DND-41 (cell line): ENCODE results near the gene KRT79.

Source experiments
- ATAC-seq: fragments of 200-7000 bp; cut with Tn5 transposase; 3 replicates; pipeline ENCODE4 v1.9.1; 2021; ENCODE audit warnings: low read depth; ENCODE audit not compliant: insufficient read depth
- DNase-seq: peaks from one replicate; pipeline ENCODE4 v3.0.0-alpha.2; 2020
- H2AFZ ChIP-seq: 2 replicates; pipeline ENCODE4 v1.6.0; 2012; ENCODE audit warnings: low read depth, low read length
- H3K27ac ChIP-seq: 2 replicates; pipeline ENCODE4 v1.5.1; 2012; ENCODE audit warnings: low read length, inconsistent platforms
- H3K27me3 ChIP-seq: fragments of 200-600 bp; sonication (generic); 2 replicates; pipeline ENCODE4 v1.6.0; 2012; ENCODE audit warnings: low read length, mild to moderate bottlenecking, inconsistent platforms; ENCODE audit not compliant: insufficient read depth, poor library complexity
- H3K36me3 ChIP-seq: 2 replicates; pipeline ENCODE4 v1.5.1; 2012; ENCODE audit warnings: low read length, inconsistent platforms; ENCODE audit not compliant: insufficient read depth
- H3K4me1 ChIP-seq: 2 replicates; pipeline ENCODE4 v1.5.1; 2012; ENCODE audit warnings: mild to moderate bottlenecking, low read length; ENCODE audit not compliant: insufficient read depth
- H3K4me2 ChIP-seq: 2 replicates; pipeline ENCODE4 v1.6.0; 2012; ENCODE audit warnings: mild to moderate bottlenecking, moderate library complexity, low read length, inconsistent platforms; ENCODE audit not compliant: insufficient read depth
- H3K4me3 ChIP-seq, 2 experiments: fragments of 200-600 bp in 1 of 2; shearing (Covaris generic) in 1 of 2; 2 replicates each; pipeline ENCODE4 v1.5.1; 2012 to 2016; ENCODE audit warnings: inconsistent platforms in 2 of 2, low read length in 2 of 2, mild to moderate bottlenecking in 2 of 2, low read depth in 1 of 2, moderate library complexity in 1 of 2
- H3K79me2 ChIP-seq: 2 replicates; pipeline ENCODE4 v1.6.0; 2012; ENCODE audit warnings: low read length, inconsistent platforms; ENCODE audit not compliant: insufficient read depth
- H3K9ac ChIP-seq: 2 replicates; pipeline ENCODE4 v1.6.0; 2012; ENCODE audit warnings: low read depth, mild to moderate bottlenecking, inconsistent platforms, low read length, moderate library complexity
- H3K9me3 ChIP-seq: 2 replicates; pipeline ENCODE4 v1.5.1; 2012; ENCODE audit warnings: low read length, moderate library complexity, mild to moderate bottlenecking, inconsistent platforms; ENCODE audit not compliant: insufficient read depth, severe bottlenecking
- H4K20me1 ChIP-seq: 2 replicates; pipeline ENCODE4 v1.6.0; 2012; ENCODE audit warnings: low read length; ENCODE audit not compliant: insufficient read depth
- CTCF ChIP-seq: IDR thresholded peaks from 2 replicates; pipeline ENCODE4 v1.5.1; 2012; ENCODE audit warnings: borderline replicate concordance, low read length, moderate library complexity, mild to moderate bottlenecking; ENCODE audit not compliant: poor library complexity, severe bottlenecking; ENCODE audit errors: extremely low read depth
- EZH2 ChIP-seq: IDR thresholded peaks from 3 replicates; pipeline ENCODE4 v1.6.1; 2012; ENCODE audit warnings: borderline replicate concordance, low read depth, mild to moderate bottlenecking, moderate library complexity, low read length, inconsistent platforms; ENCODE audit not compliant: severe bottlenecking

Gene KRT79

GRCh38 chr12:52818388-52818787, 15.7 kb downstream of the KRT79 start:
- no peak overlapping the region for H3K4me2 ChIP-seq
- no peaks in the 10 kb centered on the region for H3K36me3 ChIP-seq
- H4K20me1 ChIP-seq, result 0 out of 2 replicates have a peak, but pooled peaks cover 6% of the 10 kb centered on the region
- H3K27me3 ChIP-seq, result peaks cover 27% of the 10 kb centered on the region
- H2AFZ ChIP-seq, result no peak overlapping the region
- no peak overlapping the region for H3K27ac ChIP-seq
- no peak for DNase-seq
- H3K9ac ChIP-seq, result no peak overlapping the region
- H3K79me2 ChIP-seq, result no peaks in the 10 kb centered on the region
- no peak for ATAC-seq
- H3K4me3 ChIP-seq, result no peak overlapping the region
- TF ChIP-seq EZH2 (no peak), CTCF (no peak)
- H3K9me3 ChIP-seq, result no peaks in the 10 kb centered on the region
- no peaks in the 10 kb centered on the region for H3K4me1 ChIP-seq

- Histone ChIP-seq H3K4me2 (no peak overlapping the region), H3K4me3 (no peak overlapping the region), H3K9me3 (no peaks in the 10 kb centered on the region), H3K27ac (no peak overlapping the region), H3K36me3 (no peaks in the 10 kb centered on the region), H3K9ac (no peak overlapping the region), H2AFZ (no peak overlapping the region), H3K4me1 (no peaks in the 10 kb centered on the region), H3K27me3 (peaks cover 27% of the 10 kb centered on the region), H4K20me1 (0 out of 2 replicates have a peak, but pooled peaks cover 6% of the 10 kb centered on the region), H3K79me2 (no peaks in the 10 kb centered on the region)
- no peak for ATAC-seq
- TF ChIP-seq EZH2, result no peak
- TF ChIP-seq CTCF, result no peak
- DNase-seq, result no peak
These were observed 16.3 kb downstream of the KRT79 start for GRCh38 chr12:52817699-52818238.

- no peaks in the 10 kb centered on the region for H3K4me1 ChIP-seq
- H3K9me3 ChIP-seq, result no peaks in the 10 kb centered on the region
- H3K27ac ChIP-seq, result no peak overlapping the region
- H4K20me1 ChIP-seq, result 0 out of 2 replicates have a peak, but pooled peaks cover 6% of the 10 kb centered on the region
- DNase-seq (no peak), ATAC-seq (no peak)
- H3K4me2 ChIP-seq, result no peak overlapping the region
- TF ChIP-seq EZH2 (no peak), CTCF (no peak)
- H3K79me2 ChIP-seq, result no peaks in the 10 kb centered on the region
- peaks cover 22% of the 10 kb centered on the region for H3K27me3 ChIP-seq
- H3K9ac ChIP-seq, result no peak overlapping the region
- H3K4me3 ChIP-seq, result no peak overlapping the region
- H2AFZ ChIP-seq, result no peak overlapping the region
- H3K36me3 ChIP-seq, result no peaks in the 10 kb centered on the region
These were observed 17.0 kb downstream of the KRT79 start for GRCh38 chr12:52817003-52817698.
